ENCODE data around the gene ANO10.
"Not testable (repeated sequence)": the region's sequence is repeated elsewhere in the genome, so short reads cannot be mapped to it uniquely, and the experiment has no call there.

The ANO10 gene

DNA sequence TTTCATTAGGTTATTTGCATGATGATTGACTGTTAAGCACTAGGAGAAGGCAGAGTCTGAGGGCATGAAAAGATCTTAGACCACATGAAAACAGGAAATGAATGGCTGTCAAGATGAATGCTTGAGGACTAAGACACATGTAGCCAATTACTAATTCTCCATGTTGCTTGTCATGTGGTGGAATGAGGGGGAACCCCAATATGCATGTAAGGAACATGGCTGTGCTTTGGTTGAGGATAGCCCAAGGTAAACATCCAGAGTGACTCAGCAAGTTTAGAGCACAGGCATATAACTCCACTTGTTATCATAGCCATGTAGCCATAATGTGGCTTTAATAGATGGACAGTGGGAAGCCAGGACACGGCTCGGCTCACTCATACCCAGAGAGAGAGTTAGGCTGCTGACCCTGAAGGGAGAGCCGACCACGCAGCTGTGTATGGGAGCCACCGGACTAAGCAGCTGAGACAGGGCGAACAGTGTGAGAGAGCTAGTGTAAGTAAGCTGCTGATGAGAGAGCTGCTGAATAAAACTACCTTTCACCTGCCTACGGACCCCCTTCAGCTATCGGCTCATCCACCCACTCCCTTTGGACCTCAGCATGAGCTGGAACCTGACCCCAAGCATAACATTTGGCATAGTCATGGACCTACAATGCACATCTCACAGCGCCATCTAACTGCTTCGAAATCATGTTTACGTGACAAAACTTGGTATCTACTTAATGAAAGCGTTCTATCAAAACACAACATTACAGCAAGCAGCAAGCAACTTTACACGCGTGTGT is 37.6 kb downstream of the ANO10 start:
- no peak overlapping the region for H3K4me3 ChIP-seq (ENCODE audit: low read depth, low read length)
- TF ChIP-seq, protein P1, sequence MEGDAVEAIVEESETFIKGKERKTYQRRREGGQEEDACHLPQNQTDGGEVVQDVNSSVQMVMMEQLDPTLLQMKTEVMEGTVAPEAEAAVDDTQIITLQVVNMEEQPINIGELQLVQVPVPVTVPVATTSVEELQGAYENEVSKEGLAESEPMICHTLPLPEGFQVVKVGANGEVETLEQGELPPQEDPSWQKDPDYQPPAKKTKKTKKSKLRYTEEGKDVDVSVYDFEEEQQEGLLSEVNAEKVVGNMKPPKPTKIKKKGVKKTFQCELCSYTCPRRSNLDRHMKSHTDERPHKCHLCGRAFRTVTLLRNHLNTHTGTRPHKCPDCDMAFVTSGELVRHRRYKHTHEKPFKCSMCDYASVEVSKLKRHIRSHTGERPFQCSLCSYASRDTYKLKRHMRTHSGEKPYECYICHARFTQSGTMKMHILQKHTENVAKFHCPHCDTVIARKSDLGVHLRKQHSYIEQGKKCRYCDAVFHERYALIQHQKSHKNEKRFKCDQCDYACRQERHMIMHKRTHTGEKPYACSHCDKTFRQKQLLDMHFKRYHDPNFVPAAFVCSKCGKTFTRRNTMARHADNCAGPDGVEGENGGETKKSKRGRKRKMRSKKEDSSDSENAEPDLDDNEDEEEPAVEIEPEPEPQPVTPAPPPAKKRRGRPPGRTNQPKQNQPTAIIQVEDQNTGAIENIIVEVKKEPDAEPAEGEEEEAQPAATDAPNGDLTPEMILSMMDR (IDR thresholded peaks at IDR 0.05; ENCODE audit: low read depth, low read length), result no peak

DNA sequence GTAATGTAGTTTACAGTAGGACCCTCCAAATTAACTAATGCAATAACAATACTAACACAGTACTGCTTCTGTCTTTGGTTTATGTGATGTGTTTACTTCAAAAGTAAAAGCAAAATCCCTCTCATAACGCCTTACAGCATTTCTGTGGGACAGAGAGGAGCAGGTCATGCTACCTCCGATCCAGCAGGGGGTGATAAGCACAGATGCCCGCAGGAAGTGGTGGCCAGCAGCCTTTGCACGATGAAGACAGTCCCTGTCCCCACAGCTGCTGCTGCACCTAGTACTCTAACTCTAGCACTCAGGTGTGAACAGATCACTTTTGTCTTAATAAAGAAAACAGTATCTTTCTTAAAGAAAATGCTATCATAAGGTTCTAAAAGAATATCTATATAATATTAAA is 38.3 kb downstream of the ANO10 start:
- TF ChIP-seq, protein P1 (IDR thresholded peaks at IDR 0.05; ENCODE audit: low read depth, low read length), result no peak
- H3K4me3 ChIP-seq (ENCODE audit: low read depth, low read length), result no peak overlapping the region

- TF ChIP-seq, protein P1 (IDR thresholded peaks at IDR 0.05; ENCODE audit: low read depth, low read length), result no peak
- H3K4me3 ChIP-seq (ENCODE audit: low read depth, low read length), result no peak overlapping the region
These were observed 38.9 kb downstream of the ANO10 start for GRCh38 chr3:43582866-43583265.

- TF ChIP-seq, protein P1 (IDR thresholded peaks at IDR 0.05; ENCODE audit: low read depth, low read length), result no peak
- no peak overlapping the region for H3K4me3 ChIP-seq (ENCODE audit: low read depth, low read length)
These were observed 40.5 kb downstream of the ANO10 start for GRCh38 chr3:43581343-43581742.

GRCh38 chr3:43580181-43580580 is 41.6 kb downstream of the ANO10 start:
- no peak overlapping the region for H3K4me3 ChIP-seq (ENCODE audit: low read depth, low read length)
- TF ChIP-seq, protein P1 (IDR thresholded peaks at IDR 0.05; ENCODE audit: low read depth, low read length), result no peak

DNA sequence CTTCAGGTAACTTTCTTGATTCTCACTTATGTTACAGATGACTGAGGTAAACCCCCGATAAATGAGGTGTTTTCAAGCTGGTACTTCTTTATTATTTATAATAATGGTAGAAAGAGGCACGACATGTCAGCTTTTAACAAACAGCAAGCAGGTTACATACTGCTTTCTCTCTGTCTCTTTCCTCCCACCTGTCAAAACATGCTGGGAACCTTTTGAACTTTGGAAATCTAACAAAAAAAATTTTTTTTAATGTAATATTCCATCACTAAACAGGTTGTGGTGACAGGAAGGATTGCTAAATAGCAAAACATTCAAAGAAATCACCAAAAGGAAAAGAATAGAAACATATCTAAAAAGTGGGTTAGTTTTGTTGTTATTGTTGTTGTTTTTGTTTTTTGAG is 48.2 kb downstream of the ANO10 start:
- TF ChIP-seq, protein P1 (IDR thresholded peaks at IDR 0.05; ENCODE audit: low read depth, low read length), result no peak
- no peak overlapping the region for H3K4me3 ChIP-seq (ENCODE audit: low read depth, low read length)

- not testable (repeated sequence) for H3K4me3 ChIP-seq (ENCODE audit: low read depth, low read length)
These were observed 56.0 kb downstream of the ANO10 start for GRCh38 chr3:43565661-43566341.
